GM21360 (cell line): Measurements from ENCODE around the gene C11orf98.
A peak's percentile ranks its signal among the peaks of the same experiment; 100 is the strongest.
"Not testable (repeated sequence)": the region's sequence is repeated elsewhere in the genome, so short reads cannot be mapped to it uniquely, and the experiment has no call there.

Source experiments
- ATAC-seq: cut with Tn5 transposase; IDR thresholded peaks from one replicate; pipeline ENCODE4 v1.9.1; 2021; ENCODE audit warnings: mild to moderate bottlenecking, moderate library complexity; ENCODE audit not compliant: unreplicated experiment

Gene C11orf98

GRCh38 chr11:62654297-62654696 lies 10.7 kb downstream of the C11orf98 start:
- ATAC-seq = no peak

DNA sequence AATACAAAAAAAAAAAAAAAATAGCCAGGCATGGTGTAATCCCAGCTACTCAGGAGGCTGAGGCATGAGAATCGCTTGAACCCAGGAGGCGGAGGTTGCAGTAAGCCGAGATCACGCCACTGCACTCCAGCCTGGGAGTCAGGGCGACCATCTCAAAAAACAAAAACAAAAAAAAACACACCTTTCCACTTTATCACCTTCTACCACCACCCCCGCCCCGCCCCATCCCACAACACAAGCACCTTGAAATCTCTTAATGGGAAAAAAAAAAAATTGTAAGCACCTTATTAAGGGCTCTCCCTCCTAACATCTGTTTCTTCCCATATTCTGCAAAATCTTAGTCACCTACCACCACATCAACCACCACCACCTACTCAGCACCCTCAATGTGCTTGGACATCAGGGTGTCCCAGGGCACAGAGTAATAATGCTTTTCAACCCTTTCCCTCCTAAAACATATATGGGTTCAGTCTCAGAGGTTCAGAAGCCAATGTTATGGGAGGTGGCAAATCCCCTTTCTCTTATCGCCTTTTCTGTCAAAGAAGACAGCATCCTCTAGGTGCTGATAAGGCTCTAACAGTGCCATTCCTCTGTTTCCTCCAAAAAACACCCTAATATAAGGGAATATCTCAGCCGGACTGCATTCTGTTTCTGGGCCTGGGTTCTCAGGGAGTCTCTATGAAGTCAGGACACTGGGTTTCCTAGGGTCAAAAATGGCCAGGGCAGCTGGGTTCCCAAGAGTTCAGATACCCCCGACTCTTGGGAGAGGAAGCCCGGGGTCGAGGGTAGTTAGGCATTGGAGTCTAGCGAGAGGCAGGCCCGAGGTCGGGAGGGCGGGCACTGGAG lies 12.6 kb downstream of the C11orf98 start:
- no peak for ATAC-seq

GRCh38 chr11:62650283-62650682 lies 14.7 kb downstream of the C11orf98 start:
- not testable (repeated sequence) for ATAC-seq

GRCh38 chr11:62649486-62649885 lies 15.5 kb downstream of the C11orf98 start:
- ATAC-seq = no peak

- no peak for ATAC-seq
Measured at GRCh38 chr11:62648967-62649364, 16.0 kb downstream of the C11orf98 start.

DNA sequence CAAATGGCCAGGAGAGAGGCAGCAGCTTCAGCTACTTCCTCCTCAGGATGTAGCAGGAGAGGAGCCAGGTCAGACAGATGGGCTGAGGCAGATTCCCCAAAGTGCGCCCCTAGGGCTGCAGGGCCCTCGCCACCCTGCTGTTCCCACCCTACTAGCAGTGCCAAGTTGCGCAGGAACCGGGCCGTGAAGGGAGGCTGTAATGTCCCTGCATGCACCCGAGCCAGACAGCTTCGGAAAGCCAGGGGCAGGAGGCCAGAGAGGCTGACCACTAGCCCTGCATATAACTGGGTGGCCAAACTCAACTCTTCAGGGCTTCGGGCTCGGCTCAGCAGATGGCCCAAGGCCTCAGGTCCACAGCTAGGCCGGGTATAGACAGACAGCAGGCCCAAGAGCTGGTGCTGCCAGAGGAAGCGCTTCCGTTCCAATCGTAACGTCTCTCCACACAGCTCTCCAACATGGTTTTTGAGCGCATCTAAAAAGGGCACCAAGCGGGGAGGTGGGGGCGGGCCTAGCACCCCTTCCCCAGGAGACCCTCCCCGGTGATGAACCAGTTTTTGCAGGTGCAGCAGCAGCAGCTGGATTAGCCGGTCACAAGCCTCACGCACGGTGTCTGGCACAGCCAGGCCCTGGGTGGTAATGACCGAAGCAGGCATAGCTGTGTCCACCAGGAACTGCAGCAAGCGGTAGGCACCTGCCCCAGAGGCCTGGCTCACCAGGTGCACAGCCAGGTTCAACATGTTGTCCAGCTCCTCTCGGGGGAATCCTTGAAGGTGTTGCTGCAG lies 16.6 kb downstream of the C11orf98 start:
- ATAC-seq = no peak

GRCh38 chr11:62647609-62648005 lies 17.4 kb downstream of the C11orf98 start:
- ATAC-seq = no peak

DNA sequence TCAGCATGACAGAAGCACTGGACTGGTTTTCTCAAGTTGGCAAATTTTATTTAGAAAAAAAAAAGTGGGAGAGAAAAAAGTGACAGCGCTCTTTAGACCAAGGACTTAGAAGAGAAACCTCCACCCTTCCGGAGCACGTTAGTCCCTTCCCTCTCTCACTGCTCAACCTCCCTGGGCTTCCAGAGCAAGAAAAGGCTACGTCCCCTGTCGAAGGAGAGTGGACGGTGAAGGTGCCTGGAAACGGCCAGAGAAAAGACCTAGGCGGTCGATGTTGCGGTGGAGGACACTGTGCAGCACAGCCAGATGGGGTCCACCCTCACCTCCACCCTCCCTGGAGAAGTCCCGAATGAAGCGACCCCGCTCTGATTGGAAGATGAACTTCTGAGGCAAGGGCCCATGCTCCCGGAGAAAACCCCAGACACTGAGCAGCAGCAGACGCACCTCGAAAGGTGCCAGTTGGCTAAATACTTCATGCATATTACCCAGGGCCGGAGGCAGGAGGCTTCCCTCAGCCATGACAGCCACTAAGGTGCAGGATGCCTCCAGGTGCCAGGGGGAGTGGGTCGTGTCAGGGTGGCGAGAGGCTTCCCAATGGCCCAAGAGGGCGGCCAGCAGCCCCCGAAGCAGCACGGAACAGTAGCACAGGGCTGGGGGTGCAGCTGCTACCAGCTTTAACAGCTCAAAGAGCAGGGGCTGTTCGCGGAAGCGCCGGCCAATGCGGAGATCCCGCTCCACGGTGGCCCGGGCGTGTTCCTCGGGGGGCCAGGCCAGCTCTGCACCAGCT lies 18.0 kb downstream of the C11orf98 start:
- no peak for ATAC-seq

DNA sequence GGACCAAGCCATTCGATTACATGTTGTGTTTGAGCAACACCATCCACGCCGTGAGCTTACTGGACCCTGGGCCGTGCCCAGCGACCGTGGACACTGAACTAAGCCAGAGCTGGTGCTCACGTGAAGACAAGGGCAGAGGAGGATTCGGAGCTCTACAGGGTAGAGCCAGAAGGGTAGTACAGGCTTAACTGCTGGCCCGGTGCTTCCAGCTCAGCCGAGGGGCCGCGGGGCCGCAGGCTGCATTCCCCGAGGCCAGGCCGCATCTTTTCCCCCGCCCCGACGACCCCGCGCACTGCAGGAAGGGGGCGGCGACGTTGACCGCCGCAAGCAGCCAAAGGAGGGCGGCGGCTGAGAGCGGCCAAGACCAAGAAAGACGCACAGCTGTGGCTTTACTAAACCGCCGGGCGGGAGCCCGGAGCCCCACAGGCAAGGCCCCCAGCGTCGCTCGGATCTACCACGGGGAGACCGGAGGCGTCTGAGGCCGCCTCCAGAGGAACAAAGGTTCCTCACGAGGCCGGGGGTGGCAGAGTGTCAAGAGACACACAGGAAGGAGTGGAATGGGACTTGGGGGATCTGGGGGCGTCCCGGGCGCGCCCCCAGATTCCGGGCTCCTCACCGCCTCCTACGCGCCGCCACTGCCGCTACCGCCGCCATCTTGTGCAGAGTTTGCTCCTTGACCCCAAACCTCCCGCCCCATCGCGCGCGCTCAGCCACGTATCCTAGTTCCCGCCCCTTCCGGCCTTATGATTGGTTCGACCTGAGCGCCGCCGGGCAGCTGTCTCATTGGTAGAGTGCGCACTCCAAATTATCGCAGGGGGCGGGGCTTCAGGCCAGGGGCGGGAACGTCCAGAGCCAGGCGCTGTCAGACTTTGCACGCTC lies 18.8 kb downstream of the C11orf98 start, which contains the start of gene GANAB:
Gene GANAB (minus strand): TSS at position 668 of the 879 bp plus-strand sequence. CDS start 14 bp downstream, at position 654.
- peak; percentile 95 for ATAC-seq

- no peak for ATAC-seq
Measured at GRCh38 chr11:62645671-62645945, 19.4 kb downstream of the C11orf98 start.

DNA sequence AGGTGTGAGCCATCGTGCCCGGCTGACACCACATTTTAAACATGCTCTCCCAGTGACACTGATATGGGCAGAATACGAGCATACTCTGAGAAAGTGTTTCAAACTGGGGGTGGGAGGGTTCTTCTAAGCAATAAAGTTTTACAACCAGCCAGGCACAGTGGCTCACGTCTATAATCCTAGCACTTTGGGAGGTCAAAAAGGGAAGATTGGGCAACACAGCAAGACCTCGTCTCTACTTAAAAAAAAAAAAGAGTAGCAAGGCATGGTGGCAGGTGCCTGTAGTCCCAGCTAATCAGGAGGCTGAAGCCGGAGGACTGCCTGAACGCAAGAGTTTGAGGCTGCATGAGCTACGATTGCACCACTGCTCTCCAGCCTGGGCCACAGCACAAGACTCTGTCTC lies 20.8 kb downstream of the C11orf98 start:
- no peak for ATAC-seq

DNA sequence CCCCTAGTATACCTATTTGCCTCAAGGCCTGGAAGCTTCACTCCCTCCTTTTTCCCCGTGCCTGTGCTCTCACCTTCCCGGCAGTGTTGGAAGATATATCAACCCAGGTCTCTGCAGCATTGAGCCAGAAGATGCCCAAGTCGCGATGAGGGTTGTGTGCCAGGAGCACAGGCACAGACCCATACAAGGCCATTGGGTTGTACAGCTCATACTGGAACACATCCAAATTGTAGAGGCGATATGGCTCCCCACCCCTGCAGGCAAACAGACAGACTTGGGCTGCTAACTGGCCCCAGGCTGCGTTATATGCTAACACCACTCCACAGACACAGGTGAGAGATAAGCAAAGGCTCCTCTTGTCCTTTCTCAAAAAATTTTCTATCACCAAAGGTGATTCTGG lies 32.5 kb downstream of the C11orf98 start:
- no peak for ATAC-seq

- ATAC-seq = no peak
Measured at GRCh38 chr11:62627713-62628112, 37.3 kb downstream of the C11orf98 start.

DNA sequence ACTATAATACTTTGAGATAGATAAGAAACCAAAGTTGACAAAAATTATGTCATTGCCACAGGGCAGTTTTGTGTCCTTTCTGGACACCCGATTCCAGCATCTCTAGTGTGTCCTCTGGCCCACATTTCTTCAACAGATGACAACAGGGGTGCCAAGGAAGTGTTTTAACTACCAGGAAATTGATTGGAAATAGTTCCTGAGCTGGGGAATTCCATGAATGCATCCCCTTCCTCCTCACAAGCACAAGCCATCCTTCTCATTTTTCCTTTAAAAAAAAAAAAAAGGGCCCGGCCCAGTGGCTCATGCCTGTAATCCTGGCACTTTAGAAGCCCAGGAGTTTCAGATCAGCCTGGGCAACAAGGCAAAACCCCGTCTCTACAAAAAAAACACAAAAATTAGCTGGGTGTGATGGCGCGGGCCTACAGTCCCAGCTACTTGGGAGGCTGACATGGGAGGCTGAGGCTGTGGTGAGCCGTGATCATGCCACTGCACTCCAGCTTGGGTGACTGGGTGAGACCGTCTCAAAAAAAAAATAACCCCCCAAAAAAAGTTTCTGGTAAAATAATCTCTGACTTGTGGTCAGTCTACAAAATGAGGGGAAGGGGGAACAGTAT lies 42.4 kb downstream of the C11orf98 start:
- ATAC-seq = no peak

GRCh38 chr11:62621567-62622470 lies 43.2 kb downstream of the C11orf98 start, which contains the start of gene B3GAT3:
Gene B3GAT3, minus strand, starts transcription at chr11:62621986. Its CDS starts 39 bp downstream, at chr11:62621947.
- ATAC-seq = peak; percentile 90

GRCh38 chr11:62621027-62621566 lies 43.9 kb downstream of the C11orf98 start:
- no peak for ATAC-seq

GRCh38 chr11:62616957-62617356 lies 48.1 kb downstream of the C11orf98 start:
- not testable (repeated sequence) for ATAC-seq

- ATAC-seq = no peak
Measured at GRCh38 chr11:62615521-62615920, 49.5 kb downstream of the C11orf98 start.

- ATAC-seq = no peak
Measured at GRCh38 chr11:62614275-62614674, 50.7 kb downstream of the C11orf98 start.
